ENCODE measurements around the gene FARP1. TPM values are rescaled to one million over a fixed set of nuclear protein-coding genes. Genes with fewer than 3 reads are reported as not detected.

The FARP1 gene
- polyA plus RNA-seq, 1 of the 3 experiments (the other 2 are of a cell fraction): 12.0 TPM

- Histone ChIP-seq H3K9me2 (no peaks in the 10 kb centered on the region), H3K27me3 (ENCODE audit: insufficient read depth) (no peaks in the 10 kb centered on the region), H3F3A (replicated peaks; ENCODE audit: insufficient read depth) (peaks cover 7% of the 10 kb centered on the region), H3K4me2 (no peak overlapping the region), H3K9me3 (no peaks in the 10 kb centered on the region), H3K36me3 (replicated peaks in 1 of 2; ENCODE audit: control insufficient read depth in 1 of 2, insufficient read depth in 2 of 2, low read length in 1 of 2) (no peaks in the 10 kb centered on the region), H3K4me1 (ENCODE audit: control insufficient read depth in 1 of 2, insufficient read depth in 2 of 2, low read depth in 1 of 2, low read length in 1 of 2) (peaks cover 33 to 38% of the 10 kb centered on the region in 2 experiments), H3K27ac (ENCODE audit: low read depth in 2 of 2, low read length in 1 of 2) (no peak overlapping the region), H3K9ac (no peak overlapping the region), H3K79me2 (ENCODE audit: insufficient read depth) (peaks cover 67% of the 10 kb centered on the region), H3K4me3 (ENCODE audit: low read depth in 2 of 2, low read length in 1 of 2) (no peak overlapping the region), H2AFZ (ENCODE audit: low read depth) (no peak overlapping the region), H4K20me1 (ENCODE audit: insufficient read depth) (no peaks in the 10 kb centered on the region; the same call in 1 of the 2 replicates)
- WGBS (ENCODE audit: low lambda C conversion rate): 96% methylated on average over 3 of the region's 3 CpGs
- CTCF ChIA-PET: interaction anchor here (0.6 to 1.3 kb wide), 2 partner anchors 142 to 338 kb away, joined by 3 read pairs; no protein-coding TSS in a partner anchor
- POLR2A ChIA-PET: no interaction called here
- no peak for DNase-seq
- TF ChIP-seq FOXM1 (IDR thresholded peaks at IDR 0.05; ENCODE audit: low read depth): no peak
- no peak for TF ChIP-seq MAX (IDR thresholded peaks at IDR 0.05; ENCODE audit: low read depth)
- no peak for TF ChIP-seq EZH2phosphoT487 (IDR thresholded peaks at IDR 0.05; ENCODE audit: borderline replicate concordance, low read depth)
- TF ChIP-seq, protein P1, sequence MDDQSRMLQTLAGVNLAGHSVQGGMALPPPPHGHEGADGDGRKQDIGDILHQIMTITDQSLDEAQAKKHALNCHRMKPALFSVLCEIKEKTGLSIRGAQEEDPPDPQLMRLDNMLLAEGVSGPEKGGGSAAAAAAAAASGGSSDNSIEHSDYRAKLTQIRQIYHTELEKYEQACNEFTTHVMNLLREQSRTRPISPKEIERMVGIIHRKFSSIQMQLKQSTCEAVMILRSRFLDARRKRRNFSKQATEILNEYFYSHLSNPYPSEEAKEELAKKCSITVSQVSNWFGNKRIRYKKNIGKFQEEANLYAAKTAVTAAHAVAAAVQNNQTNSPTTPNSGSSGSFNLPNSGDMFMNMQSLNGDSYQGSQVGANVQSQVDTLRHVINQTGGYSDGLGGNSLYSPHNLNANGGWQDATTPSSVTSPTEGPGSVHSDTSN (IDR thresholded peaks at IDR 0.05): no peak
- TF ChIP-seq CTCF (IDR thresholded peaks at IDR 0.05): no peak
- no peak for TF ChIP-seq TEAD4 (IDR thresholded peaks at IDR 0.05; ENCODE audit: borderline replicate concordance, insufficient read depth)
These were observed 32.1 kb downstream of the FARP1 start for GRCh38 chr13:98175043-98175442.

DNA sequence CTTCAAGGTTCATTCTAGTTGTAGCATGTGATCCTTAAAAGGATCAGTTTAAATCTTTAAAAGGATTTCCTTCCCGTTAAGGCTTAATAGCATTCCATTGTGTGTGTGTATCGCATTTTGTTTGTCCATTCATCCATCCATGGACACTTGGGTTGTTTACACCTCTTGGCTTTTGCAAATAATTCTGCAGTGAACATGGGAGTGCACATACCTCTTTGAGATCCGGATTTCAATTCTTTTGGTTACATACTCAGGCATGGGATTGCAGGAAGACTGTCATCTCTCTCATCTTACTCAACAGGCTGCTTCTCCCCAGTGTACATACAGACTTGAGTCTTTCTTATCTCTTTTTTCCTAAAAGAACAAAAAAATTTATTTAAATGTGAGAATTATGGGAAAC is 32.9 kb downstream of the FARP1 start:
- H3K9ac ChIP-seq: no peak overlapping the region
- H3K4me3 ChIP-seq (ENCODE audit: low read depth in 2 of 2, low read length in 1 of 2): no peak overlapping the region
- 93% methylated on average over 3 of the region's 3 CpGs for WGBS (ENCODE audit: low lambda C conversion rate)
- no peak for DNase-seq
- no peak overlapping the region for H3K27ac ChIP-seq (ENCODE audit: low read depth in 2 of 2, low read length in 1 of 2)
- H4K20me1 ChIP-seq (ENCODE audit: insufficient read depth): no peaks in the 10 kb centered on the region; the same call in 1 of the 2 replicates
- no peaks in the 10 kb centered on the region for H3K9me3 ChIP-seq
- H3K27me3 ChIP-seq (ENCODE audit: insufficient read depth): no peaks in the 10 kb centered on the region
- H3K9me2 ChIP-seq: no peaks in the 10 kb centered on the region
- H3F3A ChIP-seq (replicated peaks; ENCODE audit: insufficient read depth): peaks cover 7% of the 10 kb centered on the region
- POLR2A ChIA-PET: no interaction called here
- H3K4me2 ChIP-seq: no peak overlapping the region
- no peak overlapping the region for H2AFZ ChIP-seq (ENCODE audit: low read depth)
- CTCF ChIA-PET: interaction anchor here (0.6 kb wide), 1 partner anchor 339 kb away, joined by 3 read pairs; no protein-coding TSS in a partner anchor
- peaks cover 33 to 38% of the 10 kb centered on the region in 2 experiments for H3K4me1 ChIP-seq (ENCODE audit: control insufficient read depth in 1 of 2, insufficient read depth in 2 of 2, low read depth in 1 of 2, low read length in 1 of 2)
- H3K79me2 ChIP-seq (ENCODE audit: insufficient read depth): peaks cover 67% of the 10 kb centered on the region
- H3K36me3 ChIP-seq (replicated peaks in 1 of 2; ENCODE audit: control insufficient read depth in 1 of 2, insufficient read depth in 2 of 2, low read length in 1 of 2): no peaks in the 10 kb centered on the region
- TF ChIP-seq FOSL2 (IDR thresholded peaks at IDR 0.05; ENCODE audit: borderline replicate concordance, low read depth) (no peak), SIN3A (IDR thresholded peaks at IDR 0.05; ENCODE audit: borderline replicate concordance, low read depth, low read length) (no peak), RCOR1 (IDR thresholded peaks at IDR 0.05; ENCODE audit: low read length) (no peak), CHD2 (IDR thresholded peaks at IDR 0.05; ENCODE audit: low read length, partially characterized antibody) (no peak), TAF1 (IDR thresholded peaks at IDR 0.05; ENCODE audit: borderline replicate concordance, low read depth, low read length) (no peak), MXI1 (IDR thresholded peaks at IDR 0.05; ENCODE audit: low read depth, low read length) (no peak), POLR2AphosphoS5 (IDR thresholded peaks at IDR 0.05; ENCODE audit: low read depth, low read length) (no peak), CTCF (IDR thresholded peaks at IDR 0.05) (no peak), FOXM1 (IDR thresholded peaks at IDR 0.05; ENCODE audit: low read depth) (no peak), TEAD4 (IDR thresholded peaks at IDR 0.05; ENCODE audit: borderline replicate concordance, insufficient read depth) (no peak), NRF1 (IDR thresholded peaks at IDR 0.05; ENCODE audit: low read depth, low read length) (no peak)
- TF ChIP-seq, protein P2, sequence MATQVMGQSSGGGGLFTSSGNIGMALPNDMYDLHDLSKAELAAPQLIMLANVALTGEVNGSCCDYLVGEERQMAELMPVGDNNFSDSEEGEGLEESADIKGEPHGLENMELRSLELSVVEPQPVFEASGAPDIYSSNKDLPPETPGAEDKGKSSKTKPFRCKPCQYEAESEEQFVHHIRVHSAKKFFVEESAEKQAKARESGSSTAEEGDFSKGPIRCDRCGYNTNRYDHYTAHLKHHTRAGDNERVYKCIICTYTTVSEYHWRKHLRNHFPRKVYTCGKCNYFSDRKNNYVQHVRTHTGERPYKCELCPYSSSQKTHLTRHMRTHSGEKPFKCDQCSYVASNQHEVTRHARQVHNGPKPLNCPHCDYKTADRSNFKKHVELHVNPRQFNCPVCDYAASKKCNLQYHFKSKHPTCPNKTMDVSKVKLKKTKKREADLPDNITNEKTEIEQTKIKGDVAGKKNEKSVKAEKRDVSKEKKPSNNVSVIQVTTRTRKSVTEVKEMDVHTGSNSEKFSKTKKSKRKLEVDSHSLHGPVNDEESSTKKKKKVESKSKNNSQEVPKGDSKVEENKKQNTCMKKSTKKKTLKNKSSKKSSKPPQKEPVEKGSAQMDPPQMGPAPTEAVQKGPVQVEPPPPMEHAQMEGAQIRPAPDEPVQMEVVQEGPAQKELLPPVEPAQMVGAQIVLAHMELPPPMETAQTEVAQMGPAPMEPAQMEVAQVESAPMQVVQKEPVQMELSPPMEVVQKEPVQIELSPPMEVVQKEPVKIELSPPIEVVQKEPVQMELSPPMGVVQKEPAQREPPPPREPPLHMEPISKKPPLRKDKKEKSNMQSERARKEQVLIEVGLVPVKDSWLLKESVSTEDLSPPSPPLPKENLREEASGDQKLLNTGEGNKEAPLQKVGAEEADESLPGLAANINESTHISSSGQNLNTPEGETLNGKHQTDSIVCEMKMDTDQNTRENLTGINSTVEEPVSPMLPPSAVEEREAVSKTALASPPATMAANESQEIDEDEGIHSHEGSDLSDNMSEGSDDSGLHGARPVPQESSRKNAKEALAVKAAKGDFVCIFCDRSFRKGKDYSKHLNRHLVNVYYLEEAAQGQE (IDR thresholded peaks at IDR 0.05; ENCODE audit: low read depth, low read length): no peak
- TF ChIP-seq, protein P3, sequence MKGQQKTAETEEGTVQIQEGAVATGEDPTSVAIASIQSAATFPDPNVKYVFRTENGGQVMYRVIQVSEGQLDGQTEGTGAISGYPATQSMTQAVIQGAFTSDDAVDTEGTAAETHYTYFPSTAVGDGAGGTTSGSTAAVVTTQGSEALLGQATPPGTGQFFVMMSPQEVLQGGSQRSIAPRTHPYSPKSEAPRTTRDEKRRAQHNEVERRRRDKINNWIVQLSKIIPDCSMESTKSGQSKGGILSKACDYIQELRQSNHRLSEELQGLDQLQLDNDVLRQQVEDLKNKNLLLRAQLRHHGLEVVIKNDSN (IDR thresholded peaks at IDR 0.05; ENCODE audit: borderline replicate concordance, low read depth): no peak
